SH-SY5Y (cell line): ENCODE data around the gene RBM38.

Source experiments
- GATA2 ChIP-seq: IDR thresholded peaks from 2 replicates; pipeline ENCODE4 v1.6.1; 2011; ENCODE audit warnings: mild to moderate bottlenecking, low read depth, low read length
- GATA3 ChIP-seq: IDR thresholded peaks from 2 replicates; pipeline ENCODE4 v1.6.1; 2011; ENCODE audit warnings: low read depth, mild to moderate bottlenecking, low read length, moderate library complexity

- no peak for TF ChIP-seq GATA3
- TF ChIP-seq GATA2, result no peak
These were observed 16.4 kb downstream of the RBM38 start for GRCh38 chr20:57407541-57407956.
